ENCODE measurements around the gene CFAP99.

DNA sequence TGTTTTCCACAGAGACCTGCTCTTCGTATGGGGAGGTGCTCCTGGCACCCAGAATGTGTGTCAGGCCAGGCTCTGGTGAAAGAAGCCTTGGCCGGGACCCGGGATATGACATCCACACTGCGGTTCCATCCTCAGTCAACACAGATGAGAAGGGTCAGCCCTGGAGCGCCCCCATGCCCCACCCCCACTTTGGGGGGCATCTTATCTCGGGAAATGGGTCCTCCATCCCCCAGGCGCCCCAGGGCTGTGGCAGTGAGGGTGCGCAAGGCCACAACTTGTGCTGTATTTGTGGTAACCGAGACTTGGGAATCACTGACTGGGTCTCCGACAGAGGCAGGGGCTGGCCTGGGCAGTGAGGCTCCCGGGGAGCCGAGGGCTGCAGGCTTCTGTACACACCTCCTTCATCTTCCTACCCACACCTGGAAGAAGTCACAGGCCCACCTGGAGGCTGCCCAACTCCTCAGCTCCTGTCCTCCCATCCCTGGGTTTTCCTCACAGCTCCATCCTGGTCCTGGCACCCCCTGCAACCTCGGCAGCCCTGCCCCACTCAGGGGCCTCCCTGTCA lies 8.0 kb downstream of the CFAP99 start:
- TF ChIP-seq, protein P1, sequence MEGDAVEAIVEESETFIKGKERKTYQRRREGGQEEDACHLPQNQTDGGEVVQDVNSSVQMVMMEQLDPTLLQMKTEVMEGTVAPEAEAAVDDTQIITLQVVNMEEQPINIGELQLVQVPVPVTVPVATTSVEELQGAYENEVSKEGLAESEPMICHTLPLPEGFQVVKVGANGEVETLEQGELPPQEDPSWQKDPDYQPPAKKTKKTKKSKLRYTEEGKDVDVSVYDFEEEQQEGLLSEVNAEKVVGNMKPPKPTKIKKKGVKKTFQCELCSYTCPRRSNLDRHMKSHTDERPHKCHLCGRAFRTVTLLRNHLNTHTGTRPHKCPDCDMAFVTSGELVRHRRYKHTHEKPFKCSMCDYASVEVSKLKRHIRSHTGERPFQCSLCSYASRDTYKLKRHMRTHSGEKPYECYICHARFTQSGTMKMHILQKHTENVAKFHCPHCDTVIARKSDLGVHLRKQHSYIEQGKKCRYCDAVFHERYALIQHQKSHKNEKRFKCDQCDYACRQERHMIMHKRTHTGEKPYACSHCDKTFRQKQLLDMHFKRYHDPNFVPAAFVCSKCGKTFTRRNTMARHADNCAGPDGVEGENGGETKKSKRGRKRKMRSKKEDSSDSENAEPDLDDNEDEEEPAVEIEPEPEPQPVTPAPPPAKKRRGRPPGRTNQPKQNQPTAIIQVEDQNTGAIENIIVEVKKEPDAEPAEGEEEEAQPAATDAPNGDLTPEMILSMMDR (IDR thresholded peaks at IDR 0.05), result no peak
- no peak for TF ChIP-seq POLR2A (IDR thresholded peaks at IDR 0.05)
